GM19468 (cell line): ENCODE data around the gene SPC24.

ENCODE experiments used
- ATAC-seq: cut with Tn5 transposase; IDR thresholded peaks from one replicate; pipeline ENCODE4 v1.9.1; 2021; ENCODE audit warnings: mild to moderate bottlenecking, moderate library complexity, moderate number of reproducible peaks; ENCODE audit not compliant: unreplicated experiment; ENCODE audit errors: extremely low read depth

The SPC24 gene

DNA sequence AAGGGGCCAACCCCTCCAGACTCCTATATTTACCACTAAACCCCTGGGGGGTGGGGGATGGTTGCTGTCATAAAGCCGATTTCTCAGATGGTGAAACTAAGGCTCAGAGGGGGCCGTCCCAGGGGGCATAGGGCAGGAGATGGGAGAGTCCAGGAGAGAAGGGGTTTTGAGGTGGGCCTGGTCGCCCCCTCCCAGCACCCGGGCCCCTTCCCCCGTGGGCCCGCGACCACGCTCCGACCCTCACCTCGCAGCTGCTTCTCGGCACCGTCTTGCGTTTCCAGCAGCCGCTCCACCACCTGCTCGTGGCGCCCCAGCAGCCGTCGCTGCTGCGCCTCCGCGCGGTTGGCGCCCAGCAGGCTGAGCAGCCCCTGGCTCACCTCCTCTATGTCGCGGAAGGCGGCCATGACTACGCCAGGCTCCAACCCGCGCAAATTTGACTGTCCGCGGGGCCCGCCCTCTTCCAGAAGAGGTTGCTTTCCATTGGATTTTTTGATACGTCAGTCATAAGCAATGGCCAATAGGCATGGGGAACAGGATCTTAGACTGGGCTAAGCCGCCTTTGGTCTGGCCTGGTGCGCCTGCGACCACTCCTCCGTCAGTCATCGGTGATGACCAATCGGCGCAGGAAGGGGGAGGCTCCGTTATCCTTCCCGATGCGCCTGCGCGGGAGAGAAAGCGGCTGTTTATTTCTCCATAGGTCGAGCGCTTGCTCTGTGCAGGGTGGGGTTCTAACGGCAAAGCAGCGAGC lies at the start of gene SPC24:
Gene SPC24, minus strand, starts transcription at position 410 of the 748 bp plus-strand sequence. Its CDS starts 6 bp downstream, at position 404.
- peak; percentile 95 for ATAC-seq

DNA sequence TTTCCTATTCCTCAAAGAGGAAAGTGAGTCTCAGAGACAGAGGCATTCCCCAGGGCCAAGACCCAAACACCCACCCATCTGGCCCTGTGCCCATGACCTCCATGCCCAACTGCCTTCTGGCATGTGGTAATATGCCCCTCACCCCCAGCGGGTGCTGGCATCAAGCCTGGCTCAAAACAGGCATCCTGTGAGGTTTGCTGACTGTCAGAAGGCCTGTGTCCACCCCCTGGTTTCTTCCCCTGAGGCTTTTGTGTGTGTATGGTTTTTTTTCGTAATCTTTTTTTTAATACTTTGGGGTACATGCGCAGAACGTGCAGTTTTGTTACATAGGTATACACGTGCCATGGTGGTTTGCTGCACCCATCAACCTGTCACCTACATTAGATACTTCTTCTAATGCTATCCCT lies 49.4 kb upstream of the SPC24 start:
- no peak for ATAC-seq

- ATAC-seq = no peak
These were observed 48.6 kb upstream of the SPC24 start for GRCh38 chr19:11204076-11204602.

DNA sequence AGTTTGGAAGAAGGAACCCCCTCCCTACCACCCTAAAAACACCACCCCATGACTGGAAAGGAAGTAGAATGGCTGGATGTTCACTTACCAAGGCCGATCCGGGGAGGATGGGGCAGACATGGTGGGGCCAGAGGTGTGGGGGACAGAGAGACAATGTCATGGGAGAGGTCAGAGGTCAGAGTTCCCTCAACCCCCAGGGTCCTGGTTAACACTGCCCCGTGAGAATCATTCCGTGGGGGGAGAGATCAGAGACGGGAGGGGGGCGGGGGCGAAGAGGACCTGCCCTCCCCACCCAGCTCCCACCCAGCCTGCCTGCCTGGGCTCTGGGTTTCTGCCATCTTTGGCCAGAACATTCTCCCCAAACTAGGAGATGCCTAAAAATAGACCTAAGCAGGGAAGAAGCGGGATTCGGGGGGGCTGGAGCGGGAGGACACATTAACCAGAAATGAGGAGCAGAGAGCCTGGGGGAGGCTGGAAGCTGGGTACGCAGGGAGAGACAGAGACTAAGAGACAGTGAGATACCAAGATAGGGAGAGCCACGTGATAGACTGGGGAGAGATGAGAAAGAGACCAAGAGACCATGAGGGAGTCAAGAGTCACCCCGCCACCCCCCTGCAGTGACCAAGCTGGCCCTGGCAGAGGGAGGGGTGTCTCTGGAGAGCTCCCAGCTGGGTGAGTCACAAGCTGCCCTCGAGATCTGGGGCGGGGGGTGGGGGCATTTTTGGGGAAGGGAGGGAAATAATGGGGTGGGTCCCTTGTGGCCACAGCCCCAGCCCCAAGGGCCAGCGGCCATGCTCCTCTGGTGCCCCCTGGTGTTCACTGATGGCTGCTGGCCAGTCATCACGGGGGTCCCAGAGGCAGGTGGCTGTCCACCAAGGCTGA lies 47.9 kb upstream of the SPC24 start:
- ATAC-seq = no peak

DNA sequence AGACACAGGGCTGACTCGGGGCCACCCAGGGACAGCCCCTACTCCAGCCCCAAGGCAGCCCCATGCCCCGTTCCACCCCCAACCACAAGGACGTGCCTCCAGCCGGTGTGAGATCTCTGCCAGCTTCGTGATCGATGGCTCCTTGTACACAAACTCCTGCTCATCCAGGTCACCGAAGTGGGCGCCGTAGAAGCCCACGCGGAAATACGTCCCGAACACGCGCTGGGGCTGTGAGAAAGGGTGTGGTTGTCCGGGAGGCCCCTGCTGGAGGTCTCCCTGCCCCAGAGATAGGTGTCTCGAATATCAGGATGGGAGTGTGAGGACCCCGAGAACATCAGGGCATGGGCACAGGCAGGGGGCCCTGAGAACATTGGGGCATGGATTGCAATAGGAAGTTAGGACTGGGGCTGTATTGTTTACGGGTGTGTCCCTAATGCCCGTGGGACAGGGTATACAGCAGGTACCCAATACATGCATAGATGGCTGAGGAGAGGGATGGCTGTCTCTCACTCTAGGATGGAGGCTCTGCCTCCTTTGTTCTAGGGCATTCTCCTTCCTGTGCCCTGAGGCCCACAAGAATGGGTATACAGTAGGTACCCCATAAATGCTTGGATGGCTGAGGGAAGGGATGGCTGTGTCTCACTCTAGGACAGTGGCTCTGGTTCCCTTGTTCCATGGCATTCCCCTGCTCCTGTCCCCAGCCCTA lies 47.1 kb upstream of the SPC24 start:
- ATAC-seq = no peak

DNA sequence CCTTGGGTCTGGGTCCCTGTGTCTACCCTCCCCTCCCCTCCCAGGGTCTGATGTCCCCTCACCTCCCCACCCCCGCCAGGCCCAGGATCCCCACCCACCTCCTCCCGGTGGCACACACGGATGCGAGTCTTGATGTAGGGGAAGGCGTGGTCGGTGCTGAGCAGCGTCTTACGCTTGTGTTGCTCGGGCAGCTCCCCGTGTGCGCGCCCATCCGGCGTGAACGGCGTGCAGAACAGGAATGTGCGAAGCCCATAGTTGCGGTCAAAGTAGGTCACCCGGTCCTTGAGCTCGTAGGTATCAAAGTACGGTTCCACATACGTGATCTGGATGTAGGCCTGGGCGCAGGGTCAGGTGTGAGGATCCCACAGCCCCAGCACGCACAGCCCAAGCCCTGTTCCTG lies 46.2 kb upstream of the SPC24 start:
- no peak for ATAC-seq

DNA sequence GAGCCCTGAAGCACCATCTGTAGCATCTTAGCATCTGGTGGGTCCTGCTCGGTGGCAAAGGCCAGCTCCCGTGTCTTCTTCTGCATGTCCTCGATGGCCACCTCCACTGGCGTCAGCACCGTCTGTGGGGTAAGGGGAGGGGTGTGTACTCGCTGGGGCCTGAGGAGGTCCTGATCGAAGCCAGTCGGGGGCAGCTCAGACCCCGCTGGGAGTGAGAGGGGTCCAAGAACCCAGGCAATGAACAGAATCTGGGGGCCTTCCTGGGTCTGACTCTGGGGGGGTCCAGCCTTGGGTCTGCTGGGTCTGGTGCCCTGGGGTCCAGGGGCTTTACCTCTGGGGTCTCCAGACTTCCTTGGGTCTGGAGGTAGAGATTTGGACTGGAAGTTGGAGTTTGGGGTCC lies 45.3 kb upstream of the SPC24 start:
- ATAC-seq = no peak

GRCh38 chr19:11200015-11200574 lies 44.5 kb upstream of the SPC24 start:
- ATAC-seq = no peak

GRCh38 chr19:11199517-11199916 lies 43.9 kb upstream of the SPC24 start:
- ATAC-seq = no peak

GRCh38 chr19:11198769-11199424 lies 43.3 kb upstream of the SPC24 start:
- ATAC-seq = no peak

- ATAC-seq = no peak
These were observed 42.6 kb upstream of the SPC24 start for GRCh38 chr19:11198175-11198534.

- ATAC-seq = peak; percentile 60
These were observed 42.0 kb upstream of the SPC24 start, which contains the start of gene KANK2 for GRCh38 chr19:11197291-11198174. Gene KANK2 (minus strand): TSS chr19:11197545. CDS start chr19:11194511, 3,034 bp downstream.

DNA sequence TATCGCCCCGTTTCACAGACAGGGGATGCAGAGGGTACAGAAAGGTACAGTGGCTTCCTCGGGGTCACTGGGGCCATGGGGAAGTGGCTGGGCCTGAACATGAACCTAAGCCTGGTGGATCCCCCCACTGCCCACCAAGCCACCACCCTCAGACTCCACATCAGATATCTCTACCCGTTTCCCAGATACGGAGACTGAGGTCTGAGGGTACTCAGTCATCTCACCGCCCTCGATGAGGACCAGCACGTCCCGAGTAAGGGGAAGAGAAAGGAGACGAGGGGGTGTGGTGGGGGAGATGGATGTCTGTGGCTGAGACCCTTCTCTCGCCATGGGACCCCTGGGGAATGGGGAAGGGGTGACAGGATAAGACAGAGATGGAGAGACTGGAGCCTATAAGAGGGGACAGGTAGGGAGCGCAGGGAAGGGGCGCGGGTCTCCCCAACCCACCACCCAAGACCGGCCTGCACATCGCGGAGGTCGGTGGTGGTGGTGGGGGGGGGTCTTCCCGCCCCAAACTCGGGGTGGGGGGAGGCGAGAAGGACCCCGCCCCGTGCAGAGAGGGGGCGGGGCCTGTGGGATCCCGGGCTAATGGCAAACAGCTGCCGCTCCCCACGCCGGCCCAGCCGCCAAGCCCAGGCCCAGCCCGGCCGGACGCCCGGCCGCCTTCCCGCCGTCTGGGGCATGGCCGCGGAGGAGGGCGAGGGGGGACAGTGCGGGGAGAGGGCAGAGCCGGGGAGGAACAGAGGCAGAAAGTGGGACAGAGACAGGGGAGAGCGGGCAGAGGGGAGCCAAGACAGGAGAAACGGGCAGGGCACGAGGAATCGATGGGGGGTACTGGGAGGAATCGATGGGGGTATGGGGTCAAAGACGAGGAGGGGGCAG lies 41.1 kb upstream of the SPC24 start:
- no peak for ATAC-seq

DNA sequence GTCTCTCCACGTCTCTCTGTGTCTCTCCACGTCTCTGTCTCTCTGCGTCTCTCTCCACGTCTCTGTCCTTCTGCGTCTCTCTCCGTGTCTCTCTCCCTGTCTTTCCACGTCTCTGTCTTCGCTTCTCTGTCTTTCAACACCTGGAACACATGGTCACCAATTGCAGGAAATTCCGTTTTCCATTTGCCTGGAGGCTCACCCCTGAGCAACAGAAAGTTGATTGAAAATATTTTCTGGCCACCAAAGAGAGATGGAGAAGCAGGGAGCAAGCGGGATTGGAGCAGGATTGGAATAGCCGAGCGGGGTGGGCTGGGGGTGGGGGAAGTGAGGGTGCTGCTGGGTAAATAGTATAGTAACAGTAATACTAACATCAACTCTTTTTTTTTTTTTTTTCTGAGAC lies 40.1 kb upstream of the SPC24 start:
- ATAC-seq = no peak

- ATAC-seq = no peak
These were observed 39.3 kb upstream of the SPC24 start for GRCh38 chr19:11194656-11195558.

DNA sequence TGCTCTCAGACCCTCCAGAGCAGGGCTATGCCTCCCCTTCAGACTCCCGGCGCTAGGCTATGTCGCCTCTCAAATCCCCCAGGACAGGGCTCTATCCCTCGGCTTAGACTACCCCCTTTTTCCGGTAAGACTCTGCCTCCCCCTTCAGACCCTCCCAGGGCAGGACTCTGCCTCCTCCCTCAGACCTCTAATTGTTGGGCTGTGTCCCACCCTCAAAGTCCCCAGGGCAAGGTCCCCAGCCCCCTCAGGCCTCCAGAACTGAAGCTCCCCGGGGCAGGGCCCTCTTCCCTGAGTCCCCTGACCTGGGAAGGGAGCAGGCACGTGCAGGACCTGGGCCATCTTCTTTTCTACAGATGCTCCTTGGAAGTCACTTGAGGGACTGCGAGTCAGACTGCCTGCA lies 38.6 kb upstream of the SPC24 start:
- ATAC-seq = no peak
